Epidermal melanocyte (primary cell): ENCODE data around the gene UGT1A4.

ENCODE experiments used
- DNase-seq: peaks from one replicate; pipeline ENCODE4 v3.0.0; 2011; ENCODE audit warnings: low spot score; ENCODE audit not compliant: insufficient read length

Gene UGT1A4

GRCh38 chr2:233780771-233781170, 62.2 kb downstream of the UGT1A4 start:
- no peak for DNase-seq

GRCh38 chr2:233789554-233789953, 71.0 kb downstream of the UGT1A4 start:
- DNase-seq: no peak

GRCh38 chr2:233791151-233791882, 72.8 kb downstream of the UGT1A4 start:
- no peak for DNase-seq

GRCh38 chr2:233791883-233792329, 73.4 kb downstream of the UGT1A4 start:
- no peak for DNase-seq

GRCh38 chr2:233792720-233793119, 74.2 kb downstream of the UGT1A4 start:
- DNase-seq: no peak

GRCh38 chr2:233793465-233794127, 75.1 kb downstream of the UGT1A4 start:
- no peak for DNase-seq

- no peak for DNase-seq
Measured at GRCh38 chr2:233794128-233794658, 75.7 kb downstream of the UGT1A4 start.

GRCh38 chr2:233795735-233796171, 77.2 kb downstream of the UGT1A4 start:
- DNase-seq: no peak

- no peak for DNase-seq
Measured at GRCh38 chr2:233796254-233796653, 77.7 kb downstream of the UGT1A4 start.

- DNase-seq: no peak
Measured at GRCh38 chr2:233798335-233799086, 80.0 kb downstream of the UGT1A4 start.

- DNase-seq: no peak
Measured at GRCh38 chr2:233799087-233799665, 80.6 kb downstream of the UGT1A4 start.

- DNase-seq: no peak
Measured at GRCh38 chr2:233799716-233800115, 81.2 kb downstream of the UGT1A4 start.

GRCh38 chr2:233800208-233800607, 81.7 kb downstream of the UGT1A4 start:
- no peak for DNase-seq

- no peak for DNase-seq
Measured at GRCh38 chr2:233801357-233802131, 83.0 kb downstream of the UGT1A4 start.

GRCh38 chr2:233802132-233802815, 83.7 kb downstream of the UGT1A4 start:
- DNase-seq: no peak

GRCh38 chr2:233803292-233803911, 84.9 kb downstream of the UGT1A4 start:
- no peak for DNase-seq

- no peak for DNase-seq
Measured at GRCh38 chr2:233803994-233804393, 85.5 kb downstream of the UGT1A4 start.

GRCh38 chr2:233807215-233807865, 88.8 kb downstream of the UGT1A4 start:
- no peak for DNase-seq
